Measurements from ENCODE around the gene LIF.

DNA sequence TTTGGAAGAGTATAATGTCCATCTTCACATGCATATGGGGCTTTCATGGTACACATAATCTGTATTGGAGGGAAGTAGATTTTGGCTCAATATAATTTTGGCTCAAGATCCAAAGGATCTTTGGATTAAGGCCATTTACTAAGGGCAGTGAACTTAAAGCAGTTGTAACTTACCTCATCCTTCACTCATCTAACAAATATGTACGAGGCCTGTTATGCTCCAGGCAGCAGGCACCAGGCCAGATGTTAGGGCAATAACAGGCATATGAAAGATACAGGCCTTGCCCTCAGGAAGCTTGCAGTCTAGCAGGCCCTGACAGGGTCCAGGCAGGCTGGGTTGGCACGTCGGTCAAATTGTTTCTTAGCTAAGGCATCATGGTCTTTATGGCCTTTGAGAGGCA lies 44.6 kb downstream of the LIF start:
- TF ChIP-seq ZNF658 (tag by site-specific recombination; IDR thresholded peaks at IDR 0.05) (no peak), ZNF138 (tag by site-specific recombination; IDR thresholded peaks at IDR 0.05; ENCODE audit: borderline replicate concordance) (no peak), ZNF677 (tag by site-specific recombination; IDR thresholded peaks at IDR 0.05) (no peak), SP2 (tag by site-specific recombination; IDR thresholded peaks at IDR 0.05) (no peak), ZNF274 (IDR thresholded peaks at IDR 0.05; ENCODE audit: low read length) (no peak), ZNF274 (tag by site-specific recombination; IDR thresholded peaks at IDR 0.05; ENCODE audit: borderline replicate concordance) (no peak), ZBTB7A (tag by site-specific recombination; IDR thresholded peaks at IDR 0.05; ENCODE audit: low read depth) (no peak)
- TF ChIP-seq, protein P1, sequence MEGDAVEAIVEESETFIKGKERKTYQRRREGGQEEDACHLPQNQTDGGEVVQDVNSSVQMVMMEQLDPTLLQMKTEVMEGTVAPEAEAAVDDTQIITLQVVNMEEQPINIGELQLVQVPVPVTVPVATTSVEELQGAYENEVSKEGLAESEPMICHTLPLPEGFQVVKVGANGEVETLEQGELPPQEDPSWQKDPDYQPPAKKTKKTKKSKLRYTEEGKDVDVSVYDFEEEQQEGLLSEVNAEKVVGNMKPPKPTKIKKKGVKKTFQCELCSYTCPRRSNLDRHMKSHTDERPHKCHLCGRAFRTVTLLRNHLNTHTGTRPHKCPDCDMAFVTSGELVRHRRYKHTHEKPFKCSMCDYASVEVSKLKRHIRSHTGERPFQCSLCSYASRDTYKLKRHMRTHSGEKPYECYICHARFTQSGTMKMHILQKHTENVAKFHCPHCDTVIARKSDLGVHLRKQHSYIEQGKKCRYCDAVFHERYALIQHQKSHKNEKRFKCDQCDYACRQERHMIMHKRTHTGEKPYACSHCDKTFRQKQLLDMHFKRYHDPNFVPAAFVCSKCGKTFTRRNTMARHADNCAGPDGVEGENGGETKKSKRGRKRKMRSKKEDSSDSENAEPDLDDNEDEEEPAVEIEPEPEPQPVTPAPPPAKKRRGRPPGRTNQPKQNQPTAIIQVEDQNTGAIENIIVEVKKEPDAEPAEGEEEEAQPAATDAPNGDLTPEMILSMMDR (tag by site-specific recombination; IDR thresholded peaks at IDR 0.05) = no peak
- TF ChIP-seq, protein P2, sequence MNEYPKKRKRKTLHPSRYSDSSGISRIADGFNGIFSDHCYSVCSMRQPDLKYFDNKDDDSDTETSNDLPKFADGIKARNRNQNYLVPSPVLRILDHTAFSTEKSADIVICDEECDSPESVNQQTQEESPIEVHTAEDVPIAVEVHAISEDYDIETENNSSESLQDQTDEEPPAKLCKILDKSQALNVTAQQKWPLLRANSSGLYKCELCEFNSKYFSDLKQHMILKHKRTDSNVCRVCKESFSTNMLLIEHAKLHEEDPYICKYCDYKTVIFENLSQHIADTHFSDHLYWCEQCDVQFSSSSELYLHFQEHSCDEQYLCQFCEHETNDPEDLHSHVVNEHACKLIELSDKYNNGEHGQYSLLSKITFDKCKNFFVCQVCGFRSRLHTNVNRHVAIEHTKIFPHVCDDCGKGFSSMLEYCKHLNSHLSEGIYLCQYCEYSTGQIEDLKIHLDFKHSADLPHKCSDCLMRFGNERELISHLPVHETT (tag by site-specific recombination; IDR thresholded peaks at IDR 0.05) = no peak
- TF ChIP-seq, protein P3, sequence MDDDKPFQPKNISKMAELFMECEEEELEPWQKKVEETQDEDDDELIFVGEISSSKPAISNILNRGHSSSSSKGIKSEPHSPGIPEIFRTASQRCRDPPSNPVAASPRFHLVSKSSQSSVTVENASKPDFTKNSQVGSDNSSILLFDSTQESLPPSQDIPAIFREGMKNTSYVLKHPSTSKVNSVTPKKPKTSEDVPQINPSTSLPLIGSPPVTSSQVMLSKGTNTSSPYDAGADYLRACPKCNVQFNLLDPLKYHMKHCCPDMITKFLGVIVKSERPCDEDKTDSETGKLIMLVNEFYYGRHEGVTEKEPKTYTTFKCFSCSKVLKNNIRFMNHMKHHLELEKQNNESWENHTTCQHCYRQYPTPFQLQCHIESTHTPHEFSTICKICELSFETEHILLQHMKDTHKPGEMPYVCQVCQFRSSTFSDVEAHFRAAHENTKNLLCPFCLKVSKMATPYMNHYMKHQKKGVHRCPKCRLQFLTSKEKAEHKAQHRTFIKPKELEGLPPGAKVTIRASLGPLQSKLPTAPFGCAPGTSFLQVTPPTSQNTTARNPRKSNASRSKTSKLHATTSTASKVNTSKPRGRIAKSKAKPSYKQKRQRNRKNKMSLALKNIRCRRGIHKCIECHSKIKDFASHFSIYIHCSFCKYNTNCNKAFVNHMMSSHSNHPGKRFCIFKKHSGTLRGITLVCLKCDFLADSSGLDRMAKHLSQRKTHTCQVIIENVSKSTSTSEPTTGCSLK (tag by site-specific recombination; IDR thresholded peaks at IDR 0.05) = no peak
- TF ChIP-seq, protein P4, sequence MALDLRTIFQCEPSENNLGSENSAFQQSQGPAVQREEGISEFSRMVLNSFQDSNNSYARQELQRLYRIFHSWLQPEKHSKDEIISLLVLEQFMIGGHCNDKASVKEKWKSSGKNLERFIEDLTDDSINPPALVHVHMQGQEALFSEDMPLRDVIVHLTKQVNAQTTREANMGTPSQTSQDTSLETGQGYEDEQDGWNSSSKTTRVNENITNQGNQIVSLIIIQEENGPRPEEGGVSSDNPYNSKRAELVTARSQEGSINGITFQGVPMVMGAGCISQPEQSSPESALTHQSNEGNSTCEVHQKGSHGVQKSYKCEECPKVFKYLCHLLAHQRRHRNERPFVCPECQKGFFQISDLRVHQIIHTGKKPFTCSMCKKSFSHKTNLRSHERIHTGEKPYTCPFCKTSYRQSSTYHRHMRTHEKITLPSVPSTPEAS (tag by site-specific recombination; IDR thresholded peaks at IDR 0.05) = no peak
- TF ChIP-seq, protein P5, sequence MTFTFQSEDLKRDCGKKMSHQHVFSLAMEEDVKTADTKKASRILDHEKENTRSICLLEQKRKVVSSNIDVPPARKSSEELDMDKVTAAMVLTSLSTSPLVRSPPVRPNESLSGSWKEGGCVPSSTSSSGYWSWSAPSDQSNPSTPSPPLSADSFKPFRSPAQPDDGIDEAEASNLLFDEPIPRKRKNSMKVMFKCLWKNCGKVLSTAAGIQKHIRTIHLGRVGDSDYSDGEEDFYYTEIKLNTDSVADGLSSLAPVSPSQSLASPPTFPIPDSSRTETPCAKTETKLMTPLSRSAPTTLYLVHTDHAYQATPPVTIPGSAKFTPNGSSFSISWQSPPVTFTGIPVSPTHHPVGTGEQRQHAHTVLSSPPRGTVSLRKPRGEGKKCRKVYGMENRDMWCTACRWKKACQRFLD (tag by site-specific recombination; IDR thresholded peaks at IDR 0.05) = no peak
- TF ChIP-seq, protein P6, sequence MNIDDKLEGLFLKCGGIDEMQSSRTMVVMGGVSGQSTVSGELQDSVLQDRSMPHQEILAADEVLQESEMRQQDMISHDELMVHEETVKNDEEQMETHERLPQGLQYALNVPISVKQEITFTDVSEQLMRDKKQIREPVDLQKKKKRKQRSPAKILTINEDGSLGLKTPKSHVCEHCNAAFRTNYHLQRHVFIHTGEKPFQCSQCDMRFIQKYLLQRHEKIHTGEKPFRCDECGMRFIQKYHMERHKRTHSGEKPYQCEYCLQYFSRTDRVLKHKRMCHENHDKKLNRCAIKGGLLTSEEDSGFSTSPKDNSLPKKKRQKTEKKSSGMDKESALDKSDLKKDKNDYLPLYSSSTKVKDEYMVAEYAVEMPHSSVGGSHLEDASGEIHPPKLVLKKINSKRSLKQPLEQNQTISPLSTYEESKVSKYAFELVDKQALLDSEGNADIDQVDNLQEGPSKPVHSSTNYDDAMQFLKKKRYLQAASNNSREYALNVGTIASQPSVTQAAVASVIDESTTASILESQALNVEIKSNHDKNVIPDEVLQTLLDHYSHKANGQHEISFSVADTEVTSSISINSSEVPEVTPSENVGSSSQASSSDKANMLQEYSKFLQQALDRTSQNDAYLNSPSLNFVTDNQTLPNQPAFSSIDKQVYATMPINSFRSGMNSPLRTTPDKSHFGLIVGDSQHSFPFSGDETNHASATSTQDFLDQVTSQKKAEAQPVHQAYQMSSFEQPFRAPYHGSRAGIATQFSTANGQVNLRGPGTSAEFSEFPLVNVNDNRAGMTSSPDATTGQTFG (tag by site-specific recombination; IDR thresholded peaks at IDR 0.05; ENCODE audit: borderline replicate concordance) = no peak

All from HEK293 (cell line).